GM12878 (cell line): ENCODE results near the gene TADA2A.

Source experiments
- CBFB ChIP-seq: IDR thresholded peaks from 2 replicates; pipeline ENCODE4 v1.6.1; 2016; ENCODE audit warnings: antibody characterized with exemption, low read depth
- FOXK2 ChIP-seq: fragments of 450-650 bp; IDR thresholded peaks from 2 replicates; pipeline ENCODE4 v1.6.1; 2017; ENCODE audit warnings: mild to moderate bottlenecking, moderate library complexity
- NBN ChIP-seq: fragments of 450-650 bp; IDR thresholded peaks from 2 replicates; pipeline ENCODE4 v1.6.1; 2016
- RELA ChIP-seq: fragments of 450-650 bp; IDR thresholded peaks from 2 replicates; pipeline ENCODE4 v1.8.0; 2014; ENCODE audit warnings: borderline replicate concordance; ENCODE audit not compliant: partially characterized antibody
- SIX5 ChIP-seq: IDR thresholded peaks from 2 replicates; pipeline ENCODE4 v1.6.1; 2011; ENCODE audit warnings: mild to moderate bottlenecking, low read depth, low read length, moderate library complexity; ENCODE audit not compliant: severe bottlenecking
- SREBF1 ChIP-seq: IDR thresholded peaks from 2 replicates; pipeline ENCODE4 v1.6.1; 2012; ENCODE audit warnings: mild to moderate bottlenecking, low read length
- ZNF274 ChIP-seq: IDR thresholded peaks from one replicate; pipeline ENCODE4 v1.8.0; 2011; ENCODE audit not compliant: insufficient read length, insufficient read depth
- TF ChIP-seq, protein P1 (sequence below): fragments of 450-650 bp; IDR thresholded peaks from 2 replicates; pipeline ENCODE4 v1.6.1; 2016; ENCODE audit warnings: mild to moderate bottlenecking

DNA sequence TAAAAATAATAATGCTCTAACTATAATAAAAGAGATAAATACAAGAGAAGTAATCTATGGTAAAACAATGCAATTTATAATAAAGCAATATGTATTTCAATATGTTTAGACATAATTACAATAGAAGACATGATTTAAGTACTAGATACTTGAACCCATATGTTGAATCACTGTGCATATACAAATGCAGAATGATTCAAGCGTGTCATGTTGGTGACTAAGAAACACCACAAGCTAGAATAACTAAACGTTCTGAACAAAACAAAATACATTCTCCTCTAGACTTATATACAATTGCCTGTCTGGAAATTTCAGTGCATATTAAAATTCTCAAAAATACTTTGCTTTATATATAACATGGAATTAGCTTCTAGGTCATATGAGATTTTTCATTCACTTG, 11.2 kb downstream of the TADA2A start:
- TF ChIP-seq SIX5 (no peak), RELA (no peak), NBN (no peak), CBFB (no peak), ZNF274 (no peak), FOXK2 (no peak), SREBF1 (no peak)
- TF ChIP-seq, protein P1, sequence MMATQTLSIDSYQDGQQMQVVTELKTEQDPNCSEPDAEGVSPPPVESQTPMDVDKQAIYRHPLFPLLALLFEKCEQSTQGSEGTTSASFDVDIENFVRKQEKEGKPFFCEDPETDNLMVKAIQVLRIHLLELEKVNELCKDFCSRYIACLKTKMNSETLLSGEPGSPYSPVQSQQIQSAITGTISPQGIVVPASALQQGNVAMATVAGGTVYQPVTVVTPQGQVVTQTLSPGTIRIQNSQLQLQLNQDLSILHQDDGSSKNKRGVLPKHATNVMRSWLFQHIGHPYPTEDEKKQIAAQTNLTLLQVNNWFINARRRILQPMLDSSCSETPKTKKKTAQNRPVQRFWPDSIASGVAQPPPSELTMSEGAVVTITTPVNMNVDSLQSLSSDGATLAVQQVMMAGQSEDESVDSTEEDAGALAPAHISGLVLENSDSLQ: no peak
